CD1c-positive myeloid dendritic cell (primary cell): ENCODE results near the gene BTBD18.
"Not testable (repeated sequence)": the region's sequence is repeated elsewhere in the genome, so short reads cannot be mapped to it uniquely, and the experiment has no call there.

Source experiments
- DNase-seq: peaks from one replicate; pipeline ENCODE4 v3.0.0-alpha.2; 2016; ENCODE audit errors: extremely low spot score

Gene BTBD18

DNA sequence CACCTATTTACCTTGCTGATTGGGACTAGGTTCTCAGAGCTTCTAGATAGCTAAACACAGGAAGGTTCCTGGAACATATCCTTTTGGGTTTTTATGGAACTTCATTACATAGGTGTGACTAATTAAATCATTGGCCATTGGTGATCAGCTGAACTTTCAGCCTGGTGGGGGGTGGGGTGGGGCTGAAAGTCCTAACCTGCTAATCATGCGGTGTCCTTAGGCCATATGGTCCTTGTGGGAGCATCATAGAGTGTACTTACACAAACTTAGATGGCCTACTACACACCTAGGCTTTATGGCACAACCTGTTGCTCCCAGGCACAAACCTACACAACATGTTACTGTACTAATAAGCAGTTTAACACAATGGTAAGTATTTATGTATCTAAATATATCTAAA, 19.0 kb downstream of the BTBD18 start:
- DNase-seq, result no peak

GRCh38 chr11:57729479-57729878, 22.1 kb downstream of the BTBD18 start:
- DNase-seq, result no peak

DNA sequence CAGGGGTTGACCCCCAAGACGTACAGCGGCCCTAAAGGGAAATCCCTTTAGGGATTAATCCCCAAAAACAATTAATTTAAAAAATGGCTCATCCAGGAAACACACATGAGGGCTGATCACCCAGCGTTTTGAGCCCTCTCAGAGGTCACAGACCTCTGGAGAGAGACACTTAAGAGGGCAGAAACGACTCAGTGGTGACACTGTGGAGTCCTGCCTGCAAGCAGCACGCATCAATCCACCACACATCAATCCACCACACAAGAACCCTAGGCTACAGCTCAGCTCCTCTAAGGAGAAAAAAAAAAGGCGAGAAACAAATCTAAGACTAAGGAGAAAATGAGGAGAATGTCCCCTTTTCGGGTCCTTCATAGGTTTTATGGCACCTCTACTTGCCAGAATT, 22.8 kb downstream of the BTBD18 start:
- no peak for DNase-seq

DNA sequence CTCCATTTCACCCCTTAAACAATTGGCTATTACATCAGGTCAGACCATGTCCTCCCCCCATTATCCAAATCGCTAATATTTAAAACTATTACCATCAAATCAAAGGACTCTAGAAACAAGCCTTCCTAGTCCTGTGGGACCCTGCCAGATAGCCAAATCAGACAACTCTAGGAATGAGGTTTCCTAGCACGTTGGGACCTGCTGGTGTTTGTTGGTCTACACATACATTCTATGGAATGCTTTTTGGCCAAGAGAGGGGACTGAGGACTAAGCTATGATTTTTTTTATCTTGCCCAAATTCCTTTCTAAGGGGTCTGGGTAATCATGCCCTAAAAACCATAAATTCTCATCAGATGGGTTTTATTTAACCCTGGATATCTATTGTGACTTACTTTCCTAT, 24.4 kb downstream of the BTBD18 start:
- no peak for DNase-seq

- not testable (repeated sequence) for DNase-seq
Observed at GRCh38 chr11:57716726-57717125, 34.9 kb downstream of the BTBD18 start.

DNA sequence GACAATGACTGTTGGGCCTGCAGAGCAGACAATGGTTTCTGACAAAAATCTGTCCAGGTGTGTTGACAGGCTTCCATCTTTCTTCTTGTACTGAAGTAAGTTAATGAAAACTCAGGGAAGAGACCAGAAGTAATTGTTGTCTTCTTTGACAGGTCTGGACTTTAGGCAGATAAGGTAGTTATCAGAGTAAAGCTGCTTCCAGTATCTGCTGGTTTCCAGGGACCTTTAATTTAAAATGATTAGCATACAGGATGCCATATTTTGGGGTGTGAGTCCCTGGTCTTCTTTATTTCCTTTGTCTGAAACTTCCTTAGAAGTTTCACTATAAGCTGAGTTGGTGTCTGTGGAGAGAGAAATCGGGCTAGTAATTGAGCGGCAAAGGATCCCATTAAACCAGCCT, 37.8 kb downstream of the BTBD18 start:
- DNase-seq, result no peak

DNA sequence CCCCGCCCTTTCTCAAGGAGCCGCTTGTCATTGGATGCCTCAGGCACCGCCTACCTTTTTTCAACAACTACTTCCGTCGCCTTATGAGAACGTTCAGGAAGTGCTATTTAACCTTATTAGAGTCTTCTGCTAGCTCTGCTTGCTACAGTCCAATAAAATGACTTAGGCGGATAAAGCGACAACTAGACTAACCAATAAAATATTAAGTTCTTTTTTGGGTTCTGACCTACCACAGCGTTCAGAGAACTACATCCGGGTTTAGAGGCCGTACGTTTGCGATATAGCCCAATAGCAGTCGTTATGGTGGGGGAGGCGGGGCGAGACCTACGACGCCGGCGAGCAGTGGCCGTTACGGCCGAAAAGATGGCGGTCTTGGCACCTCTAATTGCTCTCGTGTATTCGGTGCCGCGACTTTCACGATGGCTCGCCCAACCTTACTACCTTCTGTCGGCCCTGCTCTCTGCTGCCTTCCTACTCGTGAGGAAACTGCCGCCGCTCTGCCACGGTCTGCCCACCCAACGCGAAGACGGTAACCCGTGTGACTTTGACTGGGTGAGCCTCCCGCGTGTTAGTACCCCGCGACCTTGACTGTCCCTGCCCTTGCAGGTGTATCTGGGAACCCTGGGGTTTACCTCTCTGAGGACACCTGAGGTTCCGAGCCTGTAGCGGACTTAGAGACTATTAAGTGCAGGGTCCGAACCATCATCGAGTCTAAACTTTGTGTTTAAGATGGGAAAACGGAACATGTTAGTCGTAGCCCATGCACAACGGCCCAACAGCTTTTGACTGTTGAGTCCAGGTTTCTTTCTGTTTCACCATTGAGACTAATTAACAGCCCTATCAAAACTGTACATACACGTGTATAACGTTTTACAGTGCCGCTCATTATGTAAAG, 39.1 kb downstream of the BTBD18 start, which contains the start of gene TMX2:
Gene TMX2 (plus strand): TSS at position 338 of the 895 bp plus-strand sequence. CDS start 26 bp downstream, at position 364.
- DNase-seq, result peak; percentile 98

GRCh38 chr11:57711414-57712255, 40.0 kb downstream of the BTBD18 start, which contains the start of gene MED19:
TSS of gene MED19 (minus strand) at chr11:57712215. CDS start at chr11:57712179, 36 bp downstream.
- DNase-seq, result peak; percentile 79

DNA sequence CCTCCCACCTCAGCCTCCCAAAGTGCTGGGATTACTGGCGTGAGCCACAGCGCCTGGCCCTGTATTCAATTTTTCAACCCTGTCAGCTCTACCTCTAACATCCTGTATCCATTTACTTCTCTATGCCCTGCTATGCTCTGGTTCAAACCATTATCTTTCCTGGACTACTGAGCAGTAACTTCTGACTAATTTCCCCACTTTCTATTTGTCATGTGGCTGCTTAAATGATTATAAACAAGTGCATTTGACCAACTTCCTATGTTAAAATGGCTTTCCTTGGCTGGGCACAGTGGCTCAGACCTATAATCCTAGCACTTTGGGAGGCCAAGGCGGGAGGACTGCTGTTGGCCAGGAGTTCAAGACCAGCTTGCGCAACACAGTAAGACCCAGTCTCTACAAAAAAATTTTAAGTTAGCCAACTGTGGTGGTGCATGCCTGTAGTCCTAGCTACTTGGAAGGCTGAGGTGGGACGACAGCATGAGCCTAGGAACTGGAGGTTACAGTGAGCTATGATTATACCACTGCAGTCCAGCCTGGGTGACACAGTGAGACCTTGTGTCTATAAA, 41.7 kb downstream of the BTBD18 start:
- no peak for DNase-seq

- not testable (repeated sequence) for DNase-seq
Observed at GRCh38 chr11:57705432-57705831, 46.2 kb downstream of the BTBD18 start.

GRCh38 chr11:57704932-57705331, 46.7 kb downstream of the BTBD18 start:
- no peak for DNase-seq

DNA sequence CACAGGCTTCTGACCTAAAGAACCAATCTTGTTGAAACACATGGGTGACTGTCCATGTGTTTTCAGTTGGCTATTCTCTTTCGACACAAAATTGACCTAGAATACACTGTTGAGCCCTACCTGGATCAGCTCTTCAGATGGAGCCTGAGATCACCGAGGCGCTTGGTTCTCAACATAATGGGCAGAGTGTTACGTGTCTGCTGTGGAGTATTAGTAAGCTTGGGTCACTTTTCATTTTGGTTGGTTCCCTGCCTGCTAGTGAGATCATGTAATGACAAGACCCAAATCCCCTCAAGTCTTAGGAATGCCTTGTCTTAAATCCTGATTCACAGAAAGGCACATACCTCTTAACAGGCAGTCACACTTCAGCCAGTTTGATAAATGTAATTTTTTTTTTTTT, 48.3 kb downstream of the BTBD18 start:
- no peak for DNase-seq

DNA sequence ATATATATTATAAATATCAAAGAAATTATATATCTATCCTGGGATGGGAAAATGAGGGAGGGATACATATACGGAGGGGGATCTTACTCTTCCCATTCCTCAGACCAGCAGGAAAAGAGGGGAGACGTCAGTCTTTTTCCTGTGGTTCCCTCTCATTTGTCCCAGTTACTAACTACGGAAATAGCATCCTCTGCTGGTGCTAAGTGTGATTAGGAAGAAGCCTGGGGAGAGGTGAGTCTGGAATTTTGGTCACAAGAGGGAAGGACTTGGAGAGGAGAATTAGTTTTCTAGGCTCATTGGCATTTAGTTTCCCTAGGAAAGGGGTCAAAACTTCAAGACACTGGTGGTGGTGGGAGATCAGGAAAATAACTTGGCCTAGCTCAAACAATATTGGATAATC, 51.2 kb downstream of the BTBD18 start:
- DNase-seq, result no peak

DNA sequence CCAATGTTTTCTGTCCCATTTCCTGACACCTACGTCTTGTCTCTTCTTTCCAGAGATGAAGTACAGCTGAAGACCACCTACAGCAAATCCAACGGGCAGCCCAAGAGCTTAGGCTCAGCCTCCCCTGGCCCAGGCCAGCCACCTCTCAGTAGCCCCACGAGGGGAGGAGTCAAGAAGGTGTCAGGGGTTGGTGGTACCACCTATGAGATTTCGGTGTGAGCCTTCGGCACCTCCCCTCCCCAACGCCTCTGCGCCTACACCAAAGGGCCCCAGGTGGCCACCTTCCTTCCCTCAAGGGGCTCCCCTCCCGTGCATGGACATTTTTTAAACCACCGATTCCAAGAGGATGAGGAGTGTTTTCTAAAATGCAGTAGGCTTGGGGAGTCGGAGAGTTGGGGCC, 51.8 kb downstream of the BTBD18 start:
- no peak for DNase-seq

- DNase-seq, result no peak
Observed at GRCh38 chr11:57698843-57699365, 52.7 kb downstream of the BTBD18 start.
